ENCODE measurements around the gene FNDC7.

DNA sequence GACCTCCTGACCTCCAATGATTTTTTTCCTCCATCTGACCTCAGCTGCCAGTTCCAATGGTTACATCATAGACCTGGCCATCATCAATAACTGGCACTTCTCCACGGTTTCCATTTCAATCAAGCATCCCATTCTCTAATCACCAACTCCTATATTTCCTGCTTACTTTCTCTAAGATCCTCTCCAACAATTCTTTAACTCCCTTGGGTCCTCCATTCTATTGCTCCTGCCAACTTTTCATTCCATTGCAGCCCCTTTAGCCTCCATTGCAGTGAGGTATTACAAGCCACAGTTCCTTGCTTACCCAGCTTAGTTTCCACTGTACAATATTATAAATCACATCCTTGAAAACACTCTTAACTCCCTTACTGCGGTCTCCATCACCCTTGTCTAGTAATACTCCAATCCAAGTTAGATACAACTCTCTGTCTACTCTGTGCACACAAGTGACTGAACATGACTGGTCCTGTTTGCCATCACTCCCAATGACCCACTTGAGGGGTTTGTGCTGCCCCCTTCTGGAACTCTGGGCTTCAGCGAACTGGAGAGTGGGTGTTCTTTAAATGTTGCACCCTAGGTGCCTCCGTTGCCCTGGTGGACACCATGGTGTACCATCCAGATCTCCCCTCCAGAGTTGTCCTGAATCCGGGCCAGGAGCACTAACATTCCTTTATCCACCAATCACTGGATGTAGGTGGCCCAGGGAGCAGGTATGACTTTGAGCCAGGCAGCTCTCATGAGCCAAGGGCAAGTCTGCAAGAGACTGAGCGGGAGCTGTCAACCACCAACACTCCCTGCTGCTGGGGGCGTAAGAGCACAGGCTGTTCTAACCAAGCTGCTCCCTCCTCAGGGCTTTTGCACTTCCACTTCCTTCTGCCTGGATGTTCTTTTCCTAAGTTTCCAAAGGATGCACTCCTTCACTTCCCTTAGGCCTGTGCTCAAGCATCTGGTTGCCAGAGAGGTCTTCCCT is 3.7 kb upstream of the FNDC7 start:
- TF ChIP-seq, protein P1, sequence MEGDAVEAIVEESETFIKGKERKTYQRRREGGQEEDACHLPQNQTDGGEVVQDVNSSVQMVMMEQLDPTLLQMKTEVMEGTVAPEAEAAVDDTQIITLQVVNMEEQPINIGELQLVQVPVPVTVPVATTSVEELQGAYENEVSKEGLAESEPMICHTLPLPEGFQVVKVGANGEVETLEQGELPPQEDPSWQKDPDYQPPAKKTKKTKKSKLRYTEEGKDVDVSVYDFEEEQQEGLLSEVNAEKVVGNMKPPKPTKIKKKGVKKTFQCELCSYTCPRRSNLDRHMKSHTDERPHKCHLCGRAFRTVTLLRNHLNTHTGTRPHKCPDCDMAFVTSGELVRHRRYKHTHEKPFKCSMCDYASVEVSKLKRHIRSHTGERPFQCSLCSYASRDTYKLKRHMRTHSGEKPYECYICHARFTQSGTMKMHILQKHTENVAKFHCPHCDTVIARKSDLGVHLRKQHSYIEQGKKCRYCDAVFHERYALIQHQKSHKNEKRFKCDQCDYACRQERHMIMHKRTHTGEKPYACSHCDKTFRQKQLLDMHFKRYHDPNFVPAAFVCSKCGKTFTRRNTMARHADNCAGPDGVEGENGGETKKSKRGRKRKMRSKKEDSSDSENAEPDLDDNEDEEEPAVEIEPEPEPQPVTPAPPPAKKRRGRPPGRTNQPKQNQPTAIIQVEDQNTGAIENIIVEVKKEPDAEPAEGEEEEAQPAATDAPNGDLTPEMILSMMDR (IDR thresholded peaks at IDR 0.05) = no peak
- TF ChIP-seq POLR2A (IDR thresholded peaks at IDR 0.05) = no peak
